ENCODE results near the gene KHDC1.

GRCh38 chr6:73227606-73228255 is 35.3 kb downstream of the KHDC1 start:
- TF ChIP-seq CTCF (IDR thresholded peaks at IDR 0.05; ENCODE audit: low read depth, low read length) (no peak), EZH2phosphoT487 (IDR thresholded peaks at IDR 0.05; ENCODE audit: low read depth) (no peak)
